ENCODE measurements around the gene EMP2.

GRCh38 chr16:10554569-10554968, 25.8 kb downstream of the EMP2 start:
- TF ChIP-seq ZNF341 (tag by site-specific recombination; IDR thresholded peaks at IDR 0.05; ENCODE audit: low read depth) (no peak), CTCF (tag by site-specific recombination; IDR thresholded peaks at IDR 0.05) (no peak), TCF7L2 (IDR thresholded peaks at IDR 0.05; ENCODE audit: borderline replicate concordance, low read depth, low read length) (no peak), ZNF629 (tag by site-specific recombination; IDR thresholded peaks at IDR 0.05) (no peak)
